HG02852 (cell line): ENCODE data around the gene MISP.
"Not testable (repeated sequence)": the region's sequence is repeated elsewhere in the genome, so short reads cannot be mapped to it uniquely, and the experiment has no call there.

Source experiments
- ATAC-seq: cut with Tn5 transposase; IDR thresholded peaks from one replicate; pipeline ENCODE4 v1.9.1; 2021; ENCODE audit warnings: mild to moderate bottlenecking, moderate library complexity; ENCODE audit not compliant: unreplicated experiment

MISP gene

GRCh38 chr19:745138-745537 lies 5.8 kb upstream of the MISP start:
- ATAC-seq, result not testable (repeated sequence)

- ATAC-seq, result no peak
Observed at GRCh38 chr19:746208-746819, 4.6 kb upstream of the MISP start.

- no peak for ATAC-seq
Observed at GRCh38 chr19:746956-747355, 4.0 kb upstream of the MISP start.

GRCh38 chr19:747432-748273 lies 3.3 kb upstream of the MISP start:
- ATAC-seq, result no peak

- ATAC-seq, result no peak
Observed at GRCh38 chr19:748274-748598, 2.7 kb upstream of the MISP start.

DNA sequence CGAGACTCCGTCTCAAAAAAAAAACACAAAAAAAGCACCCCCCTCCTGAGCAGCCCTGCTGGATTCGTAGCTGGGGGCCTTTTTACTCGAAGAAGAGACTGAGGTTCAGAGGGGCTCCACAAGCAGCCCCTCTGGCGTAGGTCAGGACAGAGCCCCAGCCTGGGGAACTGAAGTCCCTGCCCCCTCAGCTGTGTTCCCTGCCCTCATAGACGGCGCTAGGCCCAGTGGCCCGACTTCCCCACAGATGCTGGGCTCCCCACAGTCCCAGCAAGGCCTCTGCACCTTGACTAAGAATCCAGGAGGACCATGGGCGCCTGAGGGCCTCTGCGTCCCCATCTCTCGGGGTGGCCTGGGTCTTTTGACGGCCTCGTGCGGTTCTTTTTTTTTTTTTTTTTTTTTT lies 1.1 kb upstream of the MISP start:
- ATAC-seq, result no peak

- ATAC-seq, result no peak
Observed at GRCh38 chr19:751501-752341, 809 bp downstream of the MISP start.

DNA sequence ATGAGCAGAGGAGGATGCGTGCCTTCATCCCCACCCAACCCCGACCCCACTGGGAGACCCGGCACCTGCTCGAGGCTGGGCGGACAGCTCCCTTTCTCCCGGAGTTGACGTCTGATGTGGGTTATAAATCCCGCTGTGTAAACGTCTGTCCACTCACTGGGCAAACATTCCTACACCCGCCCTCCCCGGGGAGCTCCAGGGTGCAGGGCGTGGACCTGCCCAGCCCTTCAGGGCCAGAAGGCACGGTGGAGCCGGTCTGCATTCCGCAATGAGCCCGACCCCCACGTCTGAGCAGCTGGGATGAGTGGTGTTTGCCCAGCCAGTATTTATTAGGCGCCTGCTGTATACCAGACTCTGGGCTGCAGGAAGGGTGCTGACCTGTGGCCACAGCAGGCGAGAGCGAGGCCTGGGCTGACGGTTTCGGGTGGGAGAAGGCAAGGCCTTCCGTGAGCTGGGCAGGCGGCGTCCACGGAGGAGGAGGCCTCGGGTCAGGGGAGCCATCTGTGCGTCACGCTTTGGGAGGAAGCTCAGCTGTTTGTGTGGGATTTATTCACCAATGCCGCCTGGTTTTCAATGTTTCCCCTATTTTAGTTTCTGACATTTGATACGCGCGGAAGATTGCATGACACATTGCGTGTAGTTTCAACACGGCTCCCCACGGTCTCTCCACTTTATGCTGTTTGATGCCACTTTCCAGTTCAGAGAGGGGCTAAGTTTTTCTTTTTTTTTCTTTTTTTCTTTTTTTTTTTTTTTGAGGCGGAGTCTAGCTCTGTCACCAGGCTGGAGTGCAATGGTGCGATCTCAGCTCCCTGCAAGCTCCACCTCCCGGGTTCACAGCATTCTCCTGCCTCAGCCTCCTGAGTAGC lies 2.0 kb downstream of the MISP start:
- ATAC-seq, result no peak

GRCh38 chr19:754530-754929 lies 3.6 kb downstream of the MISP start:
- ATAC-seq, result no peak

DNA sequence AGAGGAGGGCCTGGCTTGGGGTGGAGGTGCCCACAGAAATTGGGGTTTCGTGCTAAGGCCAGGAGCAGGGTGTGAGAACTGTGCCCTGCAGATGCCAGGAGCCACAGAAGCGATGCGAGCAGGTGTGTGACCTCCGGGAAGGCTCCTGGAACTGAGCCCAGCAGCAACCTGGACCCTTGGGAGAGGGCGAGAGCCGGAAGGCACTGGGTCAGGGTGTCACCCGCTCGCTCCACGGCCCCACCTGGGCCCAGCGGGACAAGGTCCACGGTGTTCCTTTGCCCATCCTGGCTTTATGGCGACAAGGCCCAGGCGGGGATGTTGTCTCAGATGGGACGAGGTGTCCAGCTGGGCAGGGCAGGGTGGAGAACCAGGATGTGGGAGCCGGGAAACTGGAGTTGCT lies 4.2 kb downstream of the MISP start:
- ATAC-seq, result no peak

DNA sequence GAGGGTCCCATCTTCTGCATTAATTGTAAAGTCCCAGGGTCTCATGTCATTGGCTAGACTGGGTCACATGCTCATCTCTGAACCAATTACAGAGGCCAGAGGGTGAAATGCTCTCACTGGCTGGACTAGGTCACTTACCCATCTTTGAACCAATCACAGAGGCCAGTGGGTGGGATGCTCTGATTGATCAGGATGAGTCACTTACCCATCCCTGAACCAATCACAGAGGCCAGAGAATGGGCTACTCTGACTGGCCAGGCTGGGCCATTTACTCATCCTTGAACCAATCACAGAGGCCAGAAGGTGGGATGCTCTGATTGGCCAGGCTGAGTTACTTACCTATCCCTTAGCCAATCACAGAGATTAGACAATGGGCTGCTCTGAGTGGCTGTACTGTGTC lies 5.3 kb downstream of the MISP start:
- ATAC-seq, result no peak

DNA sequence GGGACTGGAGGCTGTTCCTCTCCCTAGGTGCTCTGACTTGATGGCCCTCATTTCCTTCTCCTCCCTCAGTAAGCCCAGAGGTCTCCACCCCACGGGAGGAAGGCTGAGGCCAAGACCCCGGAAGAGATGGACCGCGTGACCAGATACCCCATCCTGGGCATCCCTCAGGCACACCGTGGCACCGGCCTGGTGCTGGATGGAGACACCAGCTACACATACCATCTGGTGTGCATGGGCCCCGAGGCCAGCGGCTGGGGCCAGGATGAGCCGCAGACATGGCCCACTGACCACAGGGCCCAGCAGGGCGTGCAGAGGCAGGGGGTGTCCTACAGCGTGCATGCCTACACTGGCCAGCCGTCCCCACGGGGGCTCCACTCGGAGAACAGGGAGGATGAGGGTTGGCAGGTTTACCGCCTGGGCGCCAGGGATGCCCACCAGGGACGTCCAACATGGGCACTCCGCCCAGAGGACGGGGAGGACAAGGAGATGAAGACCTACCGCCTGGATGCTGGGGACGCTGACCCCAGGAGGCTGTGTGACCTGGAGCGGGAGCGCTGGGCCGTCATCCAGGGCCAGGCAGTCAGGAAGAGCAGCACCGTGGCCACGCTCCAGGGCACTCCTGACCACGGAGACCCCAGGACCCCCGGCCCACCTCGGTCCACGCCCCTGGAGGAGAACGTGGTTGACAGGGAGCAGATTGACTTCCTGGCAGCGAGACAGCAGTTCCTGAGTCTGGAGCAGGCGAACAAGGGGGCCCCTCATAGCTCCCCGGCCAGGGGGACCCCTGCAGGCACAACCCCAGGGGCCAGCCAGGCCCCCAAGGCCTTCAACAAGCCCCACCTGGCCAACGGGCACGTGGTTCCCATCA lies 6.1 kb downstream of the MISP start:
- ATAC-seq, result no peak

GRCh38 chr19:757811-758668 lies 7.1 kb downstream of the MISP start:
- no peak for ATAC-seq

DNA sequence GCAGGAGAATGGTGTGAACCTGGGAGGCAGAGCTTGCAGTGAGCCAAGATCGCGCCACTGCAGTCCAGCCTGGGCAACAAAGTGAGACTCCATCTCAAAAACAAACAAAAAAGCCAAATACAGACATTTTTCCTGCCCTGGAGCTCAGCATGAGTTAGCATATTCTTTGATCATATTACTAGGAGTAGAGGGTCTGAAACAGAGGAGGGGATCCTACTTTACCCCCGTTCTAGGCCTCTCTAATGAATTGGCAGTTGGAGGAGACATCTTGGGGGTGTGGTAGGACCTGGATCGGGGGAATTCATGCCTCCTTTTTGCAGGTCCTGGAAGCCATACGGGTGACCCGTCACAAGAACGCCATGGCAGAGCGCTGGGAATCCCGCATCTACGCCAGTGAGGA lies 12.3 kb downstream of the MISP start:
- no peak for ATAC-seq

DNA sequence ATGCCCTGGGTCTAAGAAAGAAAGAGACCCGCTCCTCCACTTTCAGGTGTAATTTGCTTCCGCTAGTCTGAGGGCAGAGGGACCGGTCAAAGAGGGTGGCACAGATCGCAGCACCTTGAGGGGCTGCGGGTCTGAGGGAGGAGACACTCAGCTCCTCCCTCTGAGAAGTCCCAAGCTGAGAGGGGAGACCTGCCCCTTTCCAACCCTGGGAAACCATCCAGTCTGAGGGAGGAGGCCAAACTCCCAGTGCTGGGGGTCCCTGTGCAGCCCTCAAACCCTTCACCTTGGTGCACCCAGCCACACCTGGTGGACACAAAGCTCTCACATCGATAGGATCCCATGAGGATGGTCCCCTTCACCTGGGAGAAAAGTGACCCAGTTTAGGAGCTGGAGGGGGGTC lies 13.0 kb downstream of the MISP start:
- no peak for ATAC-seq

- no peak for ATAC-seq
Observed at GRCh38 chr19:764301-764700, 13.4 kb downstream of the MISP start.

GRCh38 chr19:765179-765738 lies 14.3 kb downstream of the MISP start:
- no peak for ATAC-seq

DNA sequence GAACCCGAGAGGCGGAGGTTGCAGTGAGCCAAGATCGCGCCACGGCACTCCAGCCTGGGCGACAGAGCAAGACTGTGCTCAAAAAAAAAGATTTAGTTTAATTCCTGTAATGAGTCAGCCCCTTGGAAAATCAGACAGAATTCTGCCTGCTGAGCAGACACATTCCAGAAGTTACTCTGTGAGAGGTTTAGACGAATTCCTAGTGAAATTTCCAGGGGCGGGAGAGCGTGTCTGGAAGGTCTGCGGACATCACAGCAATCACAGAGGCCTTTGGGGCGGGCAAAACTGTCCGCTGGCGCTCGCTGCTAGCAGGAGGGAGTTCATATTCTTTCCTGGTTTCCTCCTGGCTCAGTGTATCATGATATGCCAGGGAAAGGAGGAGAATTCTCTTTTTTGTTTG lies 17.5 kb downstream of the MISP start:
- no peak for ATAC-seq

DNA sequence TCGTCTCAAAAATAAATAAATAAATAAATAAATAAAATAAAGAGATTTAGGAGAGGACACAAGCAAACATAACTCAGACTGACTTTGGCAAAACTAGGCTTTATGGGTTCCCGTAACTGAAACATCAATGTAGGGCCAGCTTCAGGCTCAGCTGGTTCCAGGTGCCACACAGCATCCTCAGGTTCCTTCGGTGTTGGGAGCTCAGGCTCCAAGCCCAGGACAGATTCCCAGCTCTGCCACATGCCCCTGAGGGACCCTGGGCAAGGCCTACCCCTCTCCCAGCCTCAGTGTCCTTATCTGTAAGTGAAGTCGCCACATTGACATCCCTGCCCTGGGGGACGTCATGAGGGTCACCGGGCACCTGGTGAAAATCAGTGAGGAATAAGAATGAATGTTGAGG lies 18.7 kb downstream of the MISP start:
- ATAC-seq, result no peak
